HG02884 (cell line): Measurements from ENCODE around the gene GRM6.

Experiments
- ATAC-seq: cut with Tn5 transposase; IDR thresholded peaks from one replicate; pipeline ENCODE4 v1.9.1; 2021; ENCODE audit warnings: mild to moderate bottlenecking, moderate library complexity; ENCODE audit not compliant: unreplicated experiment

The GRM6 gene

GRCh38 chr5:178994580-178995340 is at the start of gene GRM6:
GRM6 (minus strand) TSS chr5:178995320; CDS start chr5:178994944, 376 bp downstream.
- no peak for ATAC-seq

- no peak for ATAC-seq
These were observed 49.6 kb upstream of the GRM6 start for GRCh38 chr5:179044765-179045164.

DNA sequence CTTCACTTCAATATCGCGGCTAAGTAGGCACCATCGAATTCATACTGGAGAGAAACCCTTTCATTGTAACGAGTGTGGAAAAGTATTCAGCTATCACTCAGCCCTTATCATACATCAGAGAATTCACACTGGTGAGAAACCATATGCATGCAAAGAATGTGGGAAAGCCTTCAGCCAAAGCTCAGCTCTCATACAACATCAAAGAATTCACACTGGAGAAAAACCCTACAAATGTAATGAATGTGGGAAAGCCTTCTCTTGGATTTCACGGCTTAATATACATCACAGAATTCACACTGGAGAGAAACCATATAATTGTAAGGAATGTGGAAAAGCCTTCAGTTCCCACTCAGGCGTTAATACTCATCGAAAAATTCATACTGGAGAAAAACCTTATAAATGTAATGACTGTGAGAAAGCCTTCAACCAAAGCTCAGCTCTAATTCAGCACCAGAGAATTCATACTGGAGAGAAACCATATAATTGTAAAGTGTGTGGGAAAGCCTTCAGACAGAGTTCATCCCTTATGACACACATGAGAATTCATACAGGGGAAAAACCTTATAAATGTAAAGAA is 38.0 kb upstream of the GRM6 start:
- ATAC-seq = no peak

DNA sequence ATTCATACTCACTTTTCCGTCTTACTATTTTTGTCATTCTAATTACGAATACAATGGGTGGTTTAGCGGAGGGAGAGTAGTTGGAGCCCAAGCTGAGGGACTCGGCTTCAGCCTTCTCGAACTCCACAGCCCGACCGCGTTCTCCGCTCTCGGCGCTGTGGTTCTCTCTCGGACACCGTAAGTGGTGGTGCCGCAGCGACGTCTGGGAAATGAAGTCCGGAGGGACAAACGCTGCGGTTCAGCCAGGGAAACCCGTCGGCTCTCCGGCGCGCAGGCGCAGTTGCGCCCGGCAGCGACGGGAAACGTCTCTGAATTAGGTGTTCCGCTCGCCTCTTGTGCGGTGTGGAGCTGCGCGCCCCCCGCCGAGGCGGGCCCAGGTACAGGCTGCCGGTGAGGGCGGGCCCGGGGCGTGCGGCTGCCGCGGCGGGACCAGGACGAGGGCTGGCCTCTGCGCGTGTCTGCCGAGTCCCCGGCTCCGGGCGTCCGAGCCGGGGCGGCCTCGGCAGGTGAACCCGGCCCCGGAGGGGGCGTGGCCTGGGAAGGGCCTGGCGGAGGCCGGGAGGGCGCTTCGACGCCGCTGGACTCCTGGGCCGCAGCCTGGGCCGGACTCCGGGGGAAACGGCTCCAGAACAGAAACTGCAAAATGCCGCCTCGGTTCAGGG is 28.5 kb upstream of the GRM6 start, which contains the start of gene ZNF879:
Gene ZNF879 (plus strand): TSS at position 277 of the 662 bp plus-strand sequence. CDS start 1,201 bp downstream, outside the sequence.
- ATAC-seq = peak; percentile 89

DNA sequence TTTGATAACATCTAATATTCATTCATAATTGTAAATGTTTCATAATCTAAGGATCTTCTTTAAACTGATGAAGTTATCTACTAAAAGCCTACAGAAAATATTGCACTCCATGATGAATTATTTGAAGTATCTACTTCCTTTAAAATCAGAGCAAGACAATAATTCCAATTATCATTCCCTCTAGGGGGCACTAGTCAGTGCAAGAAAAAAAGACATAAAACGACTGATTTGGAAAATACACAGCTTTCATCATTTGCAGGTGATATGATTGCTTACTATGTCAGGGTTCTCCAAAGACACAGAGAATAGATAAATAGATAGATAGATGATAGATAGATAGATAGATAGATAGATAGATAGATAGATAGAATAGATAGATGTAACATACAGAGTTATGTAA is 13.5 kb upstream of the GRM6 start:
- no peak for ATAC-seq

- ATAC-seq = no peak
These were observed 11.4 kb upstream of the GRM6 start for GRCh38 chr5:179006564-179006963.

GRCh38 chr5:178998441-178998840 is 3.3 kb upstream of the GRM6 start:
- no peak for ATAC-seq

DNA sequence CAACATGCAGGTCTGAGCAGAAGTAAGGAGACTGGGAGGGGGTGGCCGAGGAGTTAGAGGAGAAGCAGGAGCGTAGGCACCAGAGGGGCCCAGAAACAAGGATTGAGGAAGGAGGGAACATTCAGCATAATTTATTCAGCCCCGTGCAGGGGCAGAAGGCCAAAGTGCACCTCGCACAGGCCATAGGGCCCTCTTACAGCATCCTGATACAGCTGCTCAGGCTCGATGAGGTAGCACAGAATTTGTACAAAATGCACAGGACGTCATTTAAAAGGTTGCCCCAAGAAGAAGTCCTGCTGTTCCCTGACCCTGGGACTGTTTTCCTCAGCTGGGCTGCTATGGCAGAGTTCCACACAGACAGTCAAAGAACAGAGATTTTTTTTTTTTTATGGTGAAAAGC is 2.1 kb upstream of the GRM6 start:
- ATAC-seq = no peak

DNA sequence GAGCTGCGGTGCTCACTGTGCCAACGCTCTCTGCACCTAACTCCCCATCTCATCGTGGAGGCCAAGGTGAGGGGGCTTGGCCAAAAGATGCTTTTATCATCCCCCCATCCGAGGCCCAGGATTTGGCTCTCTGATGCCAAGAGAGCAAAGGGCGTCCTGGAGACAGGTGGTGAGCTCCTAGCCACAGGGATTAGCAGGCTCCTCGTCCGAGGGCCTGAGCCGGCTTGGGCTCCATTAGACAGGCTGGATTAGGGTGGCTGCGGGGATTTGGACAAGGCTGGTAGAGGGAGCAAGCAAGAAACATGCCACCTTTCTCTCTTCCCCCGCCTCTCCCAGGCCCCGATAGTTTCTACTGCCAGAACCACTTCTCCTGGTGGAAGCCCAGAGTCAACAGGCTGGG is 1.0 kb upstream of the GRM6 start:
- no peak for ATAC-seq

GRCh38 chr5:178995341-178995690 is 196 bp upstream of the GRM6 start:
- ATAC-seq = no peak

DNA sequence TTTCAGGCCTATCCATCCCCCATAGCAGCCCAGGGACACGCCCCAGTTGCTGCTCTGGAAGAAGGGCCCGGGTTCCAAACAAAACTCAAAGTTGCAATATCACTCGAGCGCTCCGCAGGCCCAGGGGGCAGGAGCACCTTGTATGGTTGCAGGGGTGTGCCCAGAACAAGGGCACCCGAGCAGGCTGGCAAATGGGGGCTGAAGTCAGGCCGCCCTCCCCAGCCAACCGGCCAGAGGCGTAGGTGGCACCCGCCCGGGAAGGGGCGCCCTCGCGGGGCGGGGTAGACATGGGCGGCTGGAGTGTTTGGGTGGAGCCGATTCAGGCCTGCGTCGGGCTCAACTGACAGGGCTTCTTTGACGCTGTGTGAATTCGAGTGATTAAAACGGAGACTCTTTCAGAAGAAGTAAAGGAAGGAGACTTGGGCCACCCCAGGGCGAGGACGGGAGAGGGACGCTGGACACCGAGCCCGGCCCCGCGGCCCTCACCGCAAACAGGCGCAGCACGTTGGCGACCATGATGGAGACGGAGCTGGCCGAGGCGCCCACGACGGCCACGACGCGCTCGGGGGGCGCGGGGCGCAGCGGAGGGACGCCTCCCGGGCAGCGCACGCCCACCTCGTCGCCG is 1.1 kb downstream of the GRM6 start:
- ATAC-seq = no peak

DNA sequence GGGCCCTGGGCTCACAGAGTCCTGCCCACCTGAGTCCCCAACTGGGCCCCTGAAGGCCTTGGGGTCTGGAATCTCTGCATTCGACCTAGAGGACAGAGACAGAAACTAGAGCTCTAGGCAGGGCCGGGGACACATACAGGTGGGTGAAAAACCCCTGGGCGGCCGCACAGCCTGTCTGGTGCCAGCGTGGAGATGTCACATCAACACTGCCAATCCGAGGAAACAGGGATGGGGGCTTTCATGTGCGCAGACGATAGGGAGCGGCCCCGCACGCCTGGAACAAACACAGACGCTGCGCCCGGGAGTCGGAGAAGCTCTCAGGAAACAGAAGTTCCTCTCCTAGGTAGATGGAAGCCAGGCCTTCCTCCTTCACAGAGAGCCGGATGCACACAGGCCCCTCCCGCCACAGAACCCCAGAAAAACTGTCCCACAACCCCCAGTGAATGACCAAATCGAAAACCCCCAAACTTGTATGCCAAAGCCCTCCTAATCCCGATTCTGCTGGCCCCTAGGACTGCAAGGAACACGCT is 1.8 kb downstream of the GRM6 start:
- ATAC-seq = no peak

- ATAC-seq = no peak
These were observed 2.7 kb downstream of the GRM6 start for GRCh38 chr5:178992291-178992895.

GRCh38 chr5:178991190-178992145 is 3.7 kb downstream of the GRM6 start:
- no peak for ATAC-seq

GRCh38 chr5:178990491-178990890 is 4.6 kb downstream of the GRM6 start:
- ATAC-seq = no peak

DNA sequence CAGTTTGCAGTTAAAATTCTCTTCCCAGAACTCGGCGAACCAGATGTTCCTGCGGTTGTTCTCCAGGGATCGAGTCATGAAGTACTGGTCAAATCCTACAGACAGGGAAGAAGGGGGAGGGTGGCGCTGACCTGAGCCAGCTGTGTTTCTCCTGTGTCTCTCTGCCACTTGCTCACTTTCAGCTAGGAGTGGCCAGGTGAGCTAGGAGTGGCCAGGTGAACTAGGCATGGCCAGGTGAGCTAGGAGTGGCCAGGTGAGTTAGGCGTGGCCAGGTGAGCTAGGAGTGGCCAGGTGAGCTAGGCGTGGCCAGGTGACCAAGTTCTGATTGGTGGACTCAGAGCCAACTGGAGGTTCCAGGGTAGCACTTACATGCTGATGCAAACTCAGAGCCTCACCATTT is 5.8 kb downstream of the GRM6 start:
- ATAC-seq = no peak

GRCh38 chr5:178988436-178989220 is 6.5 kb downstream of the GRM6 start:
- no peak for ATAC-seq

DNA sequence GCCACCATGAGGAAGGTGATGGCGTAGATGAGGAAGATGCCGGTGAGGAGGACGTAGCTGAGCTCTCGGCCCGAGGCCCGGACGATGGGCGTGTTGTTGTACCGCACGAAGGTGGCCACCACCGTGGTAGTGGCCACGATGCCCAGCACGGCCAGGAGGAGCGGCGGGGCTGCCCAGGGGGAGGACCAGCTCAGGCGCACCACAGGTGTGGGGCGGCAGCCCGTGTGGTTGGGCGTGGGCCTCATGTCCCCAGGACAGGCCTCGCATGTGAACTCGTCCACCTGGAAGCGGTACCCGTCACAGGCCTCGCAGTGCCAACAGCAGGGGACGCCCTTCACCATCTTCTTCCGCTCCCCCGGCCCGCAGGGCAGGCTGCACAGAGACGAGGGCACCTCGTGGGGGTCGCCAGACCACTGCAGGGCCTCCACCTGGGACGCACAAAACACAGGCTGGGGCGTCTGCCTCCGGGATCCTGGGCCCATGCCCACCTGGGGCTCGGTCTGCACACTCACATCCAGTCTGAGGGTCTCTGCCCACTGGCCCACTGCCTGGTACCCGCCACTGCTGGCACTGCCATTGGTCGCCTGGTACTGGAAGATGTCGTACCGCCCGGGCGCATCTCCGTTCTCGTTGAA is 8.7 kb downstream of the GRM6 start:
- no peak for ATAC-seq
